ENCODE results near the gene ZDHHC18. TPM values are rescaled to one million over a fixed set of nuclear protein-coding genes. Genes with fewer than 3 reads are reported as not detected.

Gene ZDHHC18
- 7.6 and 10.0 TPM in 2 replicates for total RNA-seq (2014; rRNA removed; shearing (Covaris generic))

GRCh38 chr1:26826261-26827105 lies at the start of gene ZDHHC18:
TSS of gene ZDHHC18 (plus strand) at chr1:26826688. CDS start at chr1:26826805, 117 bp downstream.

GRCh38 chr1:26787706-26788514 lies 38.6 kb upstream of the ZDHHC18 start, which contains the start of gene PIGV:
TSS of gene PIGV (plus strand) at chr1:26787950. CDS start at chr1:26790816, 2,866 bp downstream.

GRCh38 chr1:26862781-26863684 lies 36.5 kb downstream of the ZDHHC18 start, which contains the start of gene SFN:
TSS of gene SFN (plus strand) at chr1:26863149. CDS start at chr1:26863213, 64 bp downstream.

GRCh38 chr1:26889551-26890466 lies 63.3 kb downstream of the ZDHHC18 start, which contains the start of gene GPN2:
TSS of gene GPN2 (minus strand) at chr1:26890283. CDS start at chr1:26890096, 187 bp downstream.

GRCh38 chr1:26900001-26900814 lies 73.7 kb downstream of the ZDHHC18 start, which contains the start of gene GPATCH3:
TSS of gene GPATCH3 (minus strand) at chr1:26900467. CDS start at chr1:26900442, 25 bp downstream.

Small RNA genes within 50 kb of the gene (small RNA-seq; reads per million reads assigned to genes)
- gene RN7SL165P, result not detected

Other genes with a start within 250 kb of the ZDHHC18 start
- 45.4 and 45.9 TPM in 2 replicates for gene ARID1A, start 130.7 kb upstream of the ZDHHC18 start, total RNA-seq (2014; rRNA removed; shearing (Covaris generic))
- gene PIGV, start 38.7 kb upstream of the ZDHHC18 start, total RNA-seq (2014; rRNA removed; shearing (Covaris generic)), result 9.1 and 10.8 TPM in 2 replicates
- gene SFN, start 36.5 kb downstream of the ZDHHC18 start, total RNA-seq (2014; rRNA removed; shearing (Covaris generic)), result 2.5 and 4.2 TPM in 2 replicates
- 24.9 and 26.2 TPM in 2 replicates for gene GPN2, start 63.6 kb downstream of the ZDHHC18 start, total RNA-seq (2014; rRNA removed; shearing (Covaris generic))
- 17.0 and 18.0 TPM in 2 replicates for gene GPATCH3, start 73.8 kb downstream of the ZDHHC18 start, total RNA-seq (2014; rRNA removed; shearing (Covaris generic))
- not detected in 2 replicates for gene NR0B2, start 87.3 kb downstream of the ZDHHC18 start, total RNA-seq (2014; rRNA removed; shearing (Covaris generic))
- 139 and 147 TPM in 2 replicates for gene NUDC, start 95.1 kb downstream of the ZDHHC18 start, total RNA-seq (2014; rRNA removed; shearing (Covaris generic))
- not detected in 2 replicates for gene KDF1, start 133.8 kb downstream of the ZDHHC18 start, total RNA-seq (2014; rRNA removed; shearing (Covaris generic))
- gene TRNP1, start 167.0 kb downstream of the ZDHHC18 start, total RNA-seq (2014; rRNA removed; shearing (Covaris generic)), result 49.2 and 52.2 TPM in 2 replicates
- 31.2 and 41.0 TPM in 2 replicates for gene TENT5B, start 186.2 kb downstream of the ZDHHC18 start, total RNA-seq (2014; rRNA removed; shearing (Covaris generic))

All from A375 (cell line).